Cardiac muscle cell (in vitro differentiated cells and primary cell): Measurements from ENCODE around the gene HEYL. TPM values are rescaled to one million over a fixed set of nuclear protein-coding genes. Genes with fewer than 3 reads are reported as not detected.

Experiments
- DNase-seq, 2 donors: peaks; one replicate each; pipeline versions ENCODE4 v3.0.0 to v3.0.0-alpha.2; 2010 to 2017; ENCODE audit warnings: low read depth in 1 of 2, low spot score in 1 of 2
- H3K27ac ChIP-seq: fragments of 200-600 bp; sonication (generic); 2 replicates; pipeline ENCODE4 v1.5.1; 2016
- H3K27me3 ChIP-seq: fragments of 200-600 bp; sonication (generic); 2 replicates; pipeline ENCODE4 v1.6.0; 2016; ENCODE audit warnings: control low read depth
- H3K36me3 ChIP-seq: fragments of 200-600 bp; sonication (generic); 2 replicates; pipeline ENCODE4 v1.5.1; 2016; ENCODE audit warnings: control low read depth
- H3K4me1 ChIP-seq: fragments of 200-600 bp; sonication (generic); 2 replicates; pipeline ENCODE4 v1.8.1; 2017; ENCODE audit warnings: low read depth, mild to moderate bottlenecking, mixed run types
- H3K4me3 ChIP-seq: fragments of 200-600 bp; sonication (generic); 2 replicates; pipeline ENCODE4 v1.5.1; 2016; ENCODE audit warnings: mild to moderate bottlenecking
- H3K9me3 ChIP-seq: fragments of 200-600 bp; sonication (generic); 2 replicates; pipeline ENCODE4 v1.5.1; 2017; ENCODE audit warnings: low read depth, mild to moderate bottlenecking, control low read depth
- CTCF ChIP-seq: IDR thresholded peaks from 2 replicates; pipeline ENCODE4 v1.5.1; 2012; ENCODE audit warnings: low read depth, mild to moderate bottlenecking, low read length
- polyA plus RNA-seq: library from polyadenylated mRNA; unstranded; fragments of >200 nt; fragmentation: Nextera tagmentation; extraction: Ambion mirVana; gene quantifications from 2 replicates; pipeline ENCODE4 v1.2.1, GENCODE V29; 2016
- total RNA-seq: library from RNA; depleted of rRNA; stranded (reverse); fragments of >200 nt; gene quantifications from 2 replicates; pipeline ENCODE4 v1.2.3, GENCODE V29; 2016

HEYL gene
- total and polyA plus RNA-seq, 2 experiments from 2014 or later = 0.71 to 1.0 TPM

- no peak overlapping the region for H3K27ac ChIP-seq
- no peak overlapping the region for H3K4me3 ChIP-seq
- H3K9me3 ChIP-seq = no peaks in the 10 kb centered on the region
- H3K27me3 ChIP-seq = peaks cover 10% of the 10 kb centered on the region
- no peaks in the 10 kb centered on the region for H3K36me3 ChIP-seq
- DNase-seq = peak in 1 of 2 donors; percentile 31
- no peak for TF ChIP-seq CTCF
- H3K4me1 ChIP-seq = peaks cover 9% of the 10 kb centered on the region
Observed at GRCh38 chr1:39648496-39648895, 9.1 kb upstream of the HEYL start.

GRCh38 chr1:39647247-39647646 lies 7.8 kb upstream of the HEYL start:
- Histone ChIP-seq H3K27me3 (peaks cover 13% of the 10 kb centered on the region), H3K4me3 (no peak overlapping the region), H3K36me3 (no peaks in the 10 kb centered on the region), H3K4me1 (peaks cover 9% of the 10 kb centered on the region), H3K27ac (peak overlapping the region; percentile 61), H3K9me3 (no peaks in the 10 kb centered on the region)
- TF ChIP-seq CTCF = no peak
- DNase-seq = no peak

- Histone ChIP-seq H3K4me1 (peaks cover 9% of the 10 kb centered on the region), H3K36me3 (no peaks in the 10 kb centered on the region), H3K4me3 (no peak overlapping the region), H3K9me3 (no peaks in the 10 kb centered on the region), H3K27ac (peak overlapping the region; percentile 61), H3K27me3 (peaks cover 13% of the 10 kb centered on the region)
- DNase-seq = peak; percentile 56 to 87
- no peak for TF ChIP-seq CTCF
Observed at GRCh38 chr1:39646232-39647081, 7.0 kb upstream of the HEYL start.

- peaks cover 20% of the 10 kb centered on the region for H3K27me3 ChIP-seq
- H3K27ac ChIP-seq = no peak overlapping the region
- peaks cover 9% of the 10 kb centered on the region for H3K4me1 ChIP-seq
- H3K36me3 ChIP-seq = no peaks in the 10 kb centered on the region
- no peak overlapping the region for H3K4me3 ChIP-seq
- no peak for DNase-seq
- no peak for TF ChIP-seq CTCF
- no peaks in the 10 kb centered on the region for H3K9me3 ChIP-seq
Observed at GRCh38 chr1:39645411-39646043, 6.1 kb upstream of the HEYL start.

- Histone ChIP-seq H3K4me3 (no peak overlapping the region), H3K27me3 (peaks cover 38% of the 10 kb centered on the region), H3K36me3 (no peaks in the 10 kb centered on the region), H3K9me3 (no peaks in the 10 kb centered on the region), H3K4me1 (peaks cover 9% of the 10 kb centered on the region), H3K27ac (no peak overlapping the region)
- DNase-seq = no peak
- no peak for TF ChIP-seq CTCF
Observed at GRCh38 chr1:39643705-39644104, 4.3 kb upstream of the HEYL start.
